Measurements from ENCODE around the gene FAAP100.
"Not testable (repeated sequence)": the region's sequence is repeated elsewhere in the genome, so short reads cannot be mapped to it uniquely, and the experiment has no call there.

The FAAP100 gene

GRCh38 chr17:81537343-81537855 lies 14.8 kb downstream of the FAAP100 start:
- peak; percentile 65 for DNase-seq

DNA sequence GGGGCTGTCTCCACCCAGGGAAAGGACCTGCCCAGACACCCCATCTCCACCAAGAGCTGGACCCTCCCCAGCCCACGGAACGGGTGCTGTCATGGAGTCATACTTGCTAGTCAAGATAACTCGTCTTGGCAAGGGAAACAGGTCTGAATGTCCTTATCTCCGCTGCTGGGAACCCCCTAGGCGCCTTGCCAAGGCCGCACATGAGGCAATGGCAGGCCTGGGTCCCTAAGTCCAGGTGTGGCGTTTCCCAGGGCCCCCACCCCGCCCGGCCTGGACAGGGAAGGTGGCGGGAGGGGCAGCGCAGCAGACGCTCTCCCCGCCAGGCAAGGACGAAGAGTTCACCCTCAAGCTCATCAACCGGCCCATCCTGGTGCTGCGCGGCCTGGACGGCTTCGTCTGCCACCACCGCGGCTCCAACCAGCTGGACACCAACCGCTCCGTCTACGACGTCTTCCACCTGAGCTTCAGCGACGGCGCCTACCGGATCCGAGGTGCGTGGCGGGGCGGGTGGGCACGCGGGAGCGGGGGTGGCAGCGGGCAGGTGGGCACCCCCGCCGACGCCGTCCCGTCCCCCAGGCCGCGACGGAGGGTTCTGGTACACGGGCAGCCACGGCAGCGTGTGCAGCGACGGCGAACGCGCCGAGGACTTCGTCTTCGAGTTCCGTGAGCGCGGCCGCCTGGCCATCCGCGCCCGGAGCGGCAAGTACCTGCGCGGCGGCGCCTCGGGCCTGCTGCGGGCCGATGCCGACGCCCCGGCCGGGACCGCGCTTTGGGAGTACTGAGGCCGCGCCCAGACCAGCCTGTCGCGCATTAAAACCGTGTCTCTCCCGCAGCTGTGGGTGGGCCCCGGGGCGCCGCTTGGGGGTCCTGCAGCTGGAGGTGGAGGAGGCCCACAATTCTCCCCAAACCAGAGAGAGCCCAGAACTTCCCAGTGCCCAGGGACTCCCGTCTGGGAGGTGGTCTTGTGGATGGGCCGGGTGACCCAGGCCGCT lies 15.6 kb downstream of the FAAP100 start:
- DNase-seq: no peak

DNA sequence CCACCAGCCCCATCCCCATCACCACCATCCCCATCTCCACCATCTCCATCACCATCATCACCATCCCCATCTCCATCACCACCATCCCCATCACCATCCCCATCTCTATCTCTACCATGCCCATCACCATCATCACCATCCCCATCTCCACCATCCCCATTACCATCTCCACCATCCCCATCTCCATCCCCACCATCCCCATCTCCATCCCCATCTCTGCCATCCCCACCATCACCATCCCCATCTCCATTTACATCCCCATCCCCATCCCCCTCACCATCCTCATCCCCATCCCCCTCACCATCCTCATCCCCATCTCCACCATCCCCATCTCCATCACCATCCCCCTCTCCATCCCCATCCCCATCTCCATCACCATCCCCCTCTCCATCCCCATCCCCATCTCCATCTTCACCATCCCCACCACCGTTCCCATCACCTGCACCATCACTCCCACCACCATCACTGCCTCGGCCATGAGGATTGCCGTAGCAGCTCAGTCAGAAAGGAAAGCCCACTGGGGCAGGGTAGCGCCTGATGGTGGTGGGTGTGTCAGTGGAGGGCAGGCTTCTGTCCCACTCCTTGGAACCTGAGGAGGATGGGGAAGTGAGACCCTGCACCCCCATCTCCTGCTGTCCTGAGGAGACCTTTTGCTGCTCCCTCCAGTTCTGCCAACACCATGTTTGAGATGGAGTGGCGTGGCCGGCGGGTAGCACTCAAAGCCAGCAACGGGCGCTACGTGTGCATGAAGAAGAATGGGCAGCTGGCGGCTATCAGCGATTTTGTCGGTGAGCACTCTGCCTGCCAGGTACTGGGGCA lies 16.5 kb downstream of the FAAP100 start:
- DNase-seq: no peak

- no peak for DNase-seq
Observed at GRCh38 chr17:81535007-81535328, 17.2 kb downstream of the FAAP100 start.

GRCh38 chr17:81534157-81535006 lies 17.8 kb downstream of the FAAP100 start:
- DNase-seq: no peak

DNA sequence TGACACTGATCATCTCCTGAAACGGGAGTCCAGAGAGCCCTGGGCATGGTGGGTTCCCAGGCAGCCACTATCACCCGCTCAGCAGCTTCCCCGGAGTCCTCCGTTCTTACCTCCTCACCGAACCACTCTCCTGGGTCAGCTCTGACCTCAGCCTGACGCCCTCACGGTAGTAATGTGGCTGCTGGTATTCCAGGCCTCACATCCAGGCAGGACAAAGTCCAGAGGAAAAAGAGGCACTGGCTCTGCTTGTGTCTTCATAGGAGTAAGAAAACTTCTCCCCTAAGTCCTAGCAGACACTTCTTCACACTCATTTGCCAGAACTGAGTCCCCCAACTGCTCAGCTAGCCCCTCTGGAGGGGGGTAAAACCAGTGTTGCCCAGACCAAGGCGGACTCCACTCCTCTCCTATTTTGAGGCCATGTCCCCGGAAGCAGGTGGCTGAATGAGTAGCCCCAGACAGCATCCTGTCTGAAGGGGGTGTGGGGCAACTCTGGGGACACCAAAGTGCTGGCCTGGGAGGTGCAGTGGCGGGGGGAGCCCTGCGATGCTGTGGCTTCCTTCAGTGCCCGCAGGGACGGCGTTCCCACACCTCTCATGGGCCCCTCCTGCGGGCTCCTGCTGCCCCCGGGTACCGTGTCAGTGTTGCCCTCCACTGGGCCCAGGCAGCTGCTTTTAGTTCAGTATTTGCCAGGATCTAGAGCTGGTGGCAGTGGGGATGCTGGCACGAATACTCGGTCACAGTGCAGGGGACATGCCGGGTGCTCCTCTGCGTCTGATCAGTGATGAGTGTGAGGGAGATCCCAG lies 18.6 kb downstream of the FAAP100 start:
- no peak for DNase-seq

DNA sequence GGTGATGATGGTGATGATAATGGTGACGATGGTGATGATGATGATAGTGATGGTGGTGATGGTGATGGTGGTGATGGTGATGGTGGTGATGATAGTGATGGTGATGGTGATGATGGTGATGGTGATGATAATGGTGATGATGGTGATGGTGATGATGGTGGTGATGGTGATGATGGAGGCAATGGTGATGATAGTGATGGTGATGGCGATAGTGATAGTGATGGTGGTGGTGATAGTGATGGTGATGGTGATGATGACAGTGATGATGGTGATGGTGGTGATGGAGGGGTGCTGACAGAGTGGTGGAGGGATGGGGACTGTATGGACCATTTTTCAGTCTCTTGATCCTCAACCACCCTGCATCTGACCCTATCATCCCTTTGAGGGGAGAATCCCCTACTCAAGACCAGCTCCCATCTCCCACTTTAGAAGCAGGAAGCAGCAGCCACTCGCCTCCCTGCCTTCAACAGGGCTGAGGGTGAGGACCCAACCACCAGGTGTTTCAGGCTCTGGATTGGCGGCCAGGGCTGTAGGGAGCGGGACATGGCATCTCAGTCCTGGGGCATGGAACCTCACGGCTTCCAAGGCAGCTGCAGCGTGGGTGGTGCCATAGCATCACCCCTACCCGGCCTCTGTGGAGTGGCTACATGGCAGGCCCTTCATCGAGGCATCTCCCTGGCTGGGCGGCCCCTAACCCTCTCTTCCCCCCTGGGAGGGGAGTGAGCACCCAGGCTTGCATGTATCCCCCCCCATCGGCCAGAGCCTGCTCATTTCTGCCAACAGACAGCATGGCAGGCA lies 19.5 kb downstream of the FAAP100 start:
- DNase-seq: no peak

DNA sequence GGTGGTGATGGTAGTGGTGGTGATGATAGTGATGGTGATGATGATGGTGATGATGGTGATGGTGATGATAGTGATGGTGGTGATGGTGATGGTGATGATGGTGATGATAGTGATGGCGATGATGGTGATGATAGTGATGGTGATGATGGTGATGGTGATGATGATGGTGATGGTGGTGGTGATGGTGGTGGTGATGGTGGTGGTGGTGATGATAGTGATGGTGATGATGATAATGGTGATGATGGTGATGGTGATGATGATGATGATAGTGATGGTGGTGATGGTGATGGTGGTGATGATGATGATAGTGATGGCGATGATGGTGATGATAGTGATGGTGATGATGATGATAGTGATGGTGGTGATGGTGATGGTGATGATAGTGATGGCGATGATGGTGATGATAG lies 20.2 kb downstream of the FAAP100 start:
- not testable (repeated sequence) for DNase-seq

DNA sequence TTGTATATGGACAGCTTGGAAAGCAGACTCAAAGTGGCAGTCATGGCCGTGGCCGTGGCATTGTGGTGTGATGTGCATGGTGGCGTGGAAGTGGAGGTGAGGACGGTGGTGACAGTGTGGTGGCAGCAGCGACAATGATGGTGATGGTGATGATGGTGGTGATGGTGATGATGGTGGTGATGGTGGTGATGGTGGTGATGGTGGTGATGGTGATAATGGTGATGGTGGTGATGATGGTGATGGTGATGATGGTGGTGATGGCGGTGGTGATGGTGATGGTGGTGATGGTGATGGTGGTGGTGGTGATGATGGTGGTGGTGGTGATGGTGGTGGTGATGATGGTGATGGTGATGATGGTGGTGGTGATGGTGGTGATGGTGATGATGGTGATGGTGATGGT lies 21.1 kb downstream of the FAAP100 start:
- DNase-seq: not testable (repeated sequence)

- no peak for DNase-seq
Observed at GRCh38 chr17:81529437-81529803, 22.7 kb downstream of the FAAP100 start.

DNA sequence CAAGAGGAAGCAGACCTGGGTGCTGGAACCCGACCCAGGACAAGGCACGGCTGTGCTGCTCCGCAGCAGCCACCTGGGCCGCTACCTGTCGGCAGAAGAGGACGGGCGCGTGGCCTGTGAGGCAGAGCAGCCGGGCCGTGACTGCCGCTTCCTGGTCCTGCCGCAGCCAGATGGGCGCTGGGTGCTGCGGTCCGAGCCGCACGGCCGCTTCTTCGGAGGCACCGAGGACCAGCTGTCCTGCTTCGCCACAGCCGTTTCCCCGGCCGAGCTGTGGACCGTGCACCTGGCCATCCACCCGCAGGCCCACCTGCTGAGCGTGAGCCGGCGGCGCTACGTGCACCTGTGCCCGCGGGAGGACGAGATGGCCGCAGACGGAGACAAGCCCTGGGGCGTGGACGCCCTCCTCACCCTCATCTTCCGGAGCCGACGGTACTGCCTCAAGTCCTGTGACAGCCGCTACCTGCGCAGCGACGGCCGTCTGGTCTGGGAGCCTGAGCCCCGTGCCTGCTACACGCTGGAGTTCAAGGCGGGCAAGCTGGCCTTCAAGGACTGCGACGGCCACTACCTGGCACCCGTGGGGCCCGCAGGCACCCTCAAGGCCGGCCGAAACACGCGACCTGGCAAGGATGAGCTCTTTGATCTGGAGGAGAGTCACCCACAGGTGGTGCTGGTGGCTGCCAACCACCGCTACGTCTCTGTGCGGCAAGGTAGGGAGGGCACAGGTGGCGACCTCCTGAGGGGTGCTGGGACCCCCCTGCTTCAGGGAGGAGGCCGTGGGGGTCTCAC lies 23.3 kb downstream of the FAAP100 start:
- peak; percentile 87 for DNase-seq

DNA sequence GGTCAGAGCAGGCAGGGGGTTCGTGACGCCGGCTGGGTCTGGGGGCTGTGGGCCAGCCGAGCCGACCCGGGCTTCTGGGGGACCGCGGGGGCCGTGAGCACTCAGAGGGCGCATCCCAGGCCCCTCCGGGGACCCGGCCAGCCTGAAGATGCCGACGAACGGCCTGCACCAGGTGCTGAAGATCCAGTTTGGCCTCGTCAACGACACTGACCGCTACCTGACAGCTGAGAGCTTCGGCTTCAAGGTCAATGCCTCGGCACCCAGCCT lies 23.8 kb downstream of the FAAP100 start:
- no peak for DNase-seq

GRCh38 chr17:81527591-81528383 lies 24.4 kb downstream of the FAAP100 start, which contains the start of gene FSCN2:
Gene FSCN2, plus strand, starts transcription at chr17:81528377. Its CDS starts 155 bp downstream, at chr17:81528532.
- no peak for DNase-seq

DNA sequence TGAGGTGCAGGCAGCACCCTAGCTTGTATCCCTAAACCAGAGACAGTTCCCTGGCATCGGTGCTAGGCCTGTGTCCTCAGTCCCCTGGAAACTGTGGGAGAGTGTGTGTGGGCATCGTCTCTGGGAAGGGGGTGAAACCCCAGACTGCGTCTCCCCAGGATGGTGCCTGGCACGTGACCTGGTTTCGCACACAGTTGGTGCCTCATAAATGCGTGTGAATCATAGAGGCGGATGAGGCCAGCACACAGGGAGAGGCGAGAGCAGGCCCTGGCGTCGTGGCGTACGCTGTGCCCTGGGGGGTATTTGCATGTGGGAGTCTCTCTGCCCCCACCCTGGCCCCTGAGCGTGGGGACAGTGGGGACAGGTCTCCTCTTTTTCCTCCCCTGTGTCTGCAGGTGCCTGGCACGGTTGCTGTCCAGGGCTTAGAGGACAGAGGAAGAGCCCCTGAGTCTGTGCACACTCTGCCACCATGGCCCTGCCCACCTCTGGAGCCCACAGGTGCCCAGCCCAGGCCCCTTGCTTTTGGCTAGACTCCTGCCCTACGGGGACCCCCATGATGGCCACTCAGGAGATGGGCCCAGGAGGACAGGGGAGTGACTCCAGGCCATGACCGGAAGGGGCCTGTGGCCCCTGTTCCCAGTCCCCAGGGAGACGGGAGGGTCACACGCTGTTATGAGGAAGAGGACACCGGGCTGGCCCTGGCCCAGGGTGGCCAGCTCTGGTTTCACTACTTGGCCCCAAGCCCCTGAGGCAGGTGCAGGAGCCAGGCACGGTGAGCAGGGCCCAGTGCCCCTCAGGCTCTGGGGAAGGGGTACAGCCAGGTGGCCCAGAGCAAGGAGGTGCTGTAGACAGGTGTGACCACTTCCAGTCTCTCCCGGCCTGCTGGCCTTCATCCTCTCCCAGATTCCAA lies 25.2 kb downstream of the FAAP100 start:
- DNase-seq: no peak

DNA sequence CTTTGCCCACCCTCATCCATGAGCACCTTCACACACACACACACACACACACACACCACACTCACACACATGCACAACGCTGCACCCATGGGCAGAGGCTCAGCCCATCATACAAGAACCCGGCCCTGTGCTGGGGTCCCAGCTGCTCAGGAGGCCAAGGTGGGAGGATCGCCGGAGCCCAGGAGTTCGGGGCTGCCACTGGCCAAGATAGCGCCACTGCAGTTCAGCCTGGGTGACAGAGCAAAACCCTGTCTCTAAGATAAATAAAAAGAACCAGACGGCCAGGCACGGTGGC lies 27.3 kb downstream of the FAAP100 start:
- DNase-seq: no peak

- no peak for DNase-seq
Observed at GRCh38 chr17:81524039-81524864, 27.9 kb downstream of the FAAP100 start.

- no peak for DNase-seq
Observed at GRCh38 chr17:81523402-81524038, 28.6 kb downstream of the FAAP100 start.
